Spleen (tissue), 7 donors: ENCODE measurements around the gene ABI2.

ENCODE experiments used
- CTCF ChIP-seq, 11 experiments: fragments of 200-600 bp in 7 of 11; fragments of 450-650 bp in 4 of 11; sonication (generic) in 4 of 11; IDR thresholded peaks in 8 of 11; conservative IDR thresholded peaks in 3 of 11; 1 replicate in 7 of 11; 2 replicates in 4 of 11; pipeline versions ENCODE4 v1.4.0 to v1.8.0; 2016 to 2021; ENCODE audit warnings: antibody characterized with exemption in 11 of 11, inconsistent platforms in 4 of 11, mild to moderate bottlenecking in 1 of 11
- POLR2A ChIP-seq, 3 donors: fragments of 450-650 bp; IDR thresholded peaks; one replicate each; pipeline ENCODE4 v1.5.1; 2017; ENCODE audit warnings: antibody characterized with exemption in 3 of 3, mild to moderate bottlenecking in 1 of 3
- POLR2AphosphoS5 ChIP-seq, 3 donors: sonication (generic); formaldehyde crosslinking; IDR thresholded peaks; one replicate each; pipeline ENCODE4 v1.5.1; 2017; ENCODE audit warnings: antibody characterized with exemption in 3 of 3
- donor health status: DM: no; HTN: no; CAD: no; lungs with moderate emphysema.
- donor health status: DM: no; HTN: no; CAD: no.
- donor health status: DM: no; HTN: no; CAD: no.

- TF ChIP-seq CTCF (IDR thresholded peaks at IDR 0.05 in 8 of 11, conservative IDR thresholded peaks at IDR 0.05 in 3 of 11) (no peak), POLR2AphosphoS5 (IDR thresholded peaks at IDR 0.05) (no peak), POLR2A (IDR thresholded peaks at IDR 0.05) (no peak)
Observed at GRCh38 chr2:203327582-203327900, 653 bp upstream of the ABI2 start.
